Left ventricle myocardium superior (tissue), 1 donor: ENCODE results near the gene STX7. TPM values are rescaled to one million over a fixed set of nuclear protein-coding genes. Genes with fewer than 3 reads are reported as not detected.

Experiments
- ATAC-seq: fragments of 200-7000 bp; cut with Tn5 transposase; one replicate; pipeline ENCODE4 v1.9.1; 2020; ENCODE audit warnings: mild to moderate bottlenecking, moderate library complexity
- DNase-seq: peaks from one replicate; pipeline ENCODE4 v3.0.0-alpha.2; 2020
- intact Hi-C: fragments of 100-400 bp; cut with micrococcal nuclease; formaldehyde crosslinking; loops from one replicate; pipeline ENCODE4 v1.11.0; 2022
- total RNA-seq: library from RNA; stranded (reverse); fragmentation: NEBNext Ultra II Directional; extraction: Animal tissue kit (Norgen Biotek cat#: 25700); gene quantifications from one replicate; pipeline ENCODE4 v1.2.1, GENCODE V29; 2021
- donor health status: DM: no; HTN: yes; CAD: no; lungs with severe emphysema.

STX7 gene
- total RNA-seq, 1 donor from 2014 or later, result 59.0 TPM

- DNase-seq, result no peak
- intact Hi-C loops, result no loop called here
- no peak for ATAC-seq
These were observed 69.7 kb downstream of the STX7 start for GRCh38 chr6:132443206-132443605.

DNA sequence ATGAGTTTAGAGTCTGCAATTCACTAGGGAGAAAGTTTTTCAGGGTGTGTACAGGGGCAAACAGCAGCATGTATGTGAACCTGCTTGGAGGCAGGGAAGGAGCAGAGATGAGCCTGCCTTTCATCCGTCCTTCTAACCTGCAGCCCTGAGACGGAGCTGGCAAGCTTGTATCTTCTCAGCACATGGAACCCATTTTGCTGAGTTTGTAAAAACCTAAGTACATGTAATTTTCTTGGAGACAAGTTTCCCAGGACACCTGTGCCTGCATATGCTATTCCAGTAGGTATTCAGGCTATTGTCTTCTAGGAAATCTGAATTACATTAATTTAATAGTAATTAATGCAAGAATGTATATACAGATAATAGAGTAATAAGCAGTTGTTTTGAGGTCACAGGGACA, 82.8 kb downstream of the STX7 start:
- no peak for DNase-seq
- intact Hi-C loops, result no loop called here
- no peak for ATAC-seq

GRCh38 chr6:132425176-132425575, 87.7 kb downstream of the STX7 start:
- intact Hi-C loops, result no loop called here
- DNase-seq (no peak), ATAC-seq (no peak)

DNA sequence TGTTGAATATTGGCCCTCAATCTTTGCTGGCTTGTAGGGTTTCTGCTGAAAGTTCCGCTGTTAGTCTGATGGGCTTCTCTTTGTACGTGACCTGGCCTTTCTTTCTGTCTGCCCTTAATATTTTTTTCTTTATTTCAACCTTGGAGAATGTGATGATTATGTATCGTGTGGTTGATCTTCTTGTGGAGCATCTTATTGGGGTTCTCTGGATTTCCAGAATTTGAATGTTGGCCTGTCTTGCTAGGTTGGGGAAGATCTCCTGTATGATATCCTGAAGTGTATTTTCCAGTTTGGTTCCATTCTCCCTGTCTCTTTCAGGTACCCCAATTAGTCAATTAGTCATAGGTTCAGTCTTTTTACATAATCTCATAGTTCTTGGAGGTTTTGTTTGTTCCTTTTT, 89.1 kb downstream of the STX7 start:
- intact Hi-C loops, result no loop called here
- DNase-seq, result no peak
- no peak for ATAC-seq

DNA sequence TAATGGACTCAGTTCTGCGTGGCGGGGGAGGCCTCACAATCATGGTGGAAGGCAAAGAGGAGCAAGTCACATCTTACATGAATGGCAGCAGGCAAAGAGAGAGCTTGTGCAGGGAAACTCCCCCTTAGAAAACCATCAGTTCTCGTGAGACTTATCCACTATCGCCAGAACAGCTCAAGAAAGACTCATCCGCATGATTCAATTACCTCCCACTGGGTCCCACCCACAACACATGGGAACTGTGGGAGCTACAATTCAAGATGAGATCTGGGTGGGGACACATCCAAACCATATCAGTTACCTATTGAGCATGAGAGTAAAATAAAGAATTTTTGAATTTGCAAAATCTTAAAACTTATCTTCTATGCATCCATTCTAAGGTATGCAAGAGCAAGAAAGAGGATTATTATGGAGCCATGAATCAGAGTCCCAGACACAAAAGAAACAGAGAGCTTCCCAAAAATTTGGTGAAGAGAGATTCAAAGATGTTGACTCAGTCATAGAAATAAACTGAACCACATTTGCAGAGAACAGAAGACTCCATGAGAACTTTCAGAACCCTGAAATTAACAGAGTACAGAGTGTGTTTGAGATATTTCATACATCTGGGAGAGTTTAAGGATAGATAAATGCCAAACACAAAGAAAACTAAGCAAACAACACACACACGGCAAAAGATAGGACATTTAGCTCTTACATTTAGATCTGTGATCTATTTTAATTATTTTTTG, 94.5 kb downstream of the STX7 start:
- intact Hi-C loops, result no loop called here
- ATAC-seq (no peak), DNase-seq (no peak)

GRCh38 chr6:132414761-132415160, 98.2 kb downstream of the STX7 start:
- DNase-seq, result peak; percentile 36
- peak; percentile 95 for ATAC-seq
- intact Hi-C loops, result no loop called here

- ATAC-seq (no peak), DNase-seq (no peak)
- intact Hi-C loops, result no loop called here
These were observed 98.6 kb downstream of the STX7 start for GRCh38 chr6:132414322-132414721.

GRCh38 chr6:132413499-132413802, 99.5 kb downstream of the STX7 start:
- ATAC-seq, result no peak

DNA sequence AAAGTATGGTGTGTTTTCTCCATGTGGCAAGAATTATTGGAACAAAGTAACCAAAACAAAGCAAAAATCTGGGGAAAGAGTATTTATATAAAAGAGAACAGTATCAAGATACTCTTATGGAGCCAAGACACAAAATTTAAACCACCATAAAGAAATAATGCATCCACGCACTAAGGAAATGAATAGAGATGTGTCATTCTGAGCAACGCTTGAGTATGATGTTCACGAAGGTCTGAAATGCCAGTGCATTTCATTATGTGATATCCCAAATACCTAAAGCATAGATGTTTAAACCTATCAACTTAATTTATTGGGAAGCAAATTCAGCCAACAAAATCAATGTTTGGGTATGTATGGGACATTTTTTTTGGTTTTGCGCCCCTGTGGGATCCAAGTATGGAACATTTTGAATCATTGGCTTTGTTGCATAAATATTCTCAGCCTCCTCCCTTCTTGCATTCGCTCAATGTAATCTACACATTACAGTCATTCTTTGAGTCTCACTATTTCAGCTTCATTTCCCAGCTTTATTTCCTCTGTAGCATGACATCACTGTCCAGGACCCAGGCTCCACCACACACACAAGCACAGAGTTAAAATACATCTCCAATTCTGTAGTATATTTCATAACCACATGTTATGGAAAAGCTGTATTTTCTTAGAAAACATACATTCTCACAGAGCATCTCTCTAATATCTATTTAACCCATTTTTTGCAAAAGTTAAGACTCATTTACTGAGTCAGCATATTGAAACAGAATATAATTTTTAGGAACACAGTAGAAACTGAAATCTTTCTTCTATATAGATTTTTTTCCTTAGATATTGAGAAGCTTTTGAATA, 100.0 kb downstream of the STX7 start:
- DNase-seq, result no peak
- intact Hi-C loops, result no loop called here
- no peak for ATAC-seq

More at GRCh38 chr6:132413499-132413802, 99.5 kb downstream of the STX7 start:
- intact Hi-C loops, result no loop called here
- no peak for DNase-seq

DNA sequence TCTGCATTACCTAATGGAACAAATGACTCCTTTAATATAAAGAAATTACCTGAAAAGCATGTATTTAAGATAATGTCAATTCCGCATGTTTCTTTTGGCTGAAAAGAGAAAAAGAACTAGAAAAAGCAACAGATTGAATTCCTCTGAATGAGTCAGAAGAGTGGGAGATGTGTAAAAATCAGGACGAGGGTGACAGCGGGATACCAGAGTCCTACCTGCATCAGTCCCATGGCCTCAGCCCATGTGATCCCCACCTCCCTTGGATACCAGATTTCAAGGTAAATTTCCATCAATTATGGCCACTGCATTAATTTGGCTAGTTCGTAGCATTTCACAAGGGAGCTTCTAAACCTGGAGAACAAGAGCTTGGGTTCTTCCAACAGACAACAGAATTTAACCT, 101.6 kb downstream of the STX7 start:
- ATAC-seq (no peak), DNase-seq (no peak)
- intact Hi-C loops, result no loop called here

DNA sequence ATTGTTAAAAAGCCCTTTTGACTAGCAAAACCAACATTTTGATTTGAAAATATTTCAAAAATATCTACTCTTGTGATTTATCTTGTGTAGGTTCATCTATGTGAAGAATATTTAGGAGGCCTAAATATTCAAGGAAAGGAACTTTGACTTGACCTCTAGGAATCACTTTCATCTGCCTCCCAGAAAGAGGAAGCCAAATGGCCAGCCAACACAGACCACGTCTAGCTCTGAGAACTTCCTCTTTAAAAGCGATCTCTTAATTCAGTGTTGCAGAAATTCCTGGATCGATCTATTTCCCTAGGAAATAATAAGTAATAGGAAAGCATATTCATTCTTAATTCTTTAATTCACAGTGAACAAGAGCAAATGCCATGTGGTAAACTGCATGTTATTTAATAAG, 102.1 kb downstream of the STX7 start:
- intact Hi-C loops, result no loop called here
- ATAC-seq, result no peak
- no peak for DNase-seq

DNA sequence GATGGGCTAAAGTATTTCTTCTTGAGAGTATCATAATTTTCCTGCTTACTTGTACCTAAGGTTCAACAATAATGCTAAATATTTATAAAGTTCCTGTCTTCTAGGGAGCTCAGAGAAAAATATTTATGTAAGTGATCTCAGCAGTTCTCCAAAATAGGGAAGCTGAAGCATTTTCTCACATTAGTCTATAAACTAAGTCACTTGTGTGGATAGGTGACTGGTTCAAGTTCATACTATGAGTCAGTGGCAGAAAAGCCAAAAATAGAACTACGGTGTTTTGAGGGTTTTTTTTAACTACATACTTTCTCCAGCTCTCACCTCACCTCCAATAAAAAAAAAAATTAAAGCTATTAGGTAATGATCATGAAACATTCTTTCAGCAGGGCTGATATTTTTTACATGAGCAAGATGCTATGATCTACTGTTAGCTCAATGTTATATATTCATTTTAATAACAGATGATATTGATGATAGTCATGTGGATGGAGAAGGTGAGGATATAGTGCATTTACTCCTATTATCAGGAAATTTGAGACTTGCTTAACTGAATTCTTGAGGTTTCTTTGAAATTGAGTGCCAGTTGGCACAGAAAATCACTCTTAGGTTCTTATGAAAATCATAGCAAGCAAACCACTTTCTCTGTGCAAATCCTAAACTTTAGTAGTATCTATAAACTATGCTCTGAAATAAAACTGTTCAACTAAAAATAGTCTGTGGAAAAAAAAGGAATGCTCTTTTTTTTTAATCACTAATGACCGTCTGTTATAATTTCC, 107.6 kb downstream of the STX7 start:
- intact Hi-C loops, result no loop called here
- ATAC-seq (no peak), DNase-seq (no peak)

- DNase-seq (no peak), ATAC-seq (no peak)
- intact Hi-C loops, result no loop called here
These were observed 108.2 kb downstream of the STX7 start for GRCh38 chr6:132404736-132405135.

DNA sequence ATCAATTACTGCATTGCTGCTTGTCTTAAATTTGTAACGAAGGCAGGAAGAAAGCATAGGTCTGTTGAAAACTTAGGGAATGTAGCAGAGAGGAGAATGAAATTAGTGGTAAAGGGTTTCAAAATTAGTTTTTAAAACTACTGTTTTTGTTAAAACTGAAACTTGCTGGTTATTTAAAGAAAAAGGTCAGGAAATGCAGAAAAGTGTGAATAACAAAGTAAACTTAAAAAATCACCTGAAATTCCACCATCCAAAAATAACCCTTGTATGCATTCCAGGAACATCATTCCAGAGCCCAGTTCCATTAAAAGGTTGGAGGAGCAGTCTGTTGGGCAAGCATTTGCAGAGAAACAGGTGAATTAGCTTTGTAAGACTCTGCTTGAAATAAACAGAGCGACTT, 108.6 kb downstream of the STX7 start:
- intact Hi-C loops, result no loop called here
- no peak for DNase-seq
- no peak for ATAC-seq

DNA sequence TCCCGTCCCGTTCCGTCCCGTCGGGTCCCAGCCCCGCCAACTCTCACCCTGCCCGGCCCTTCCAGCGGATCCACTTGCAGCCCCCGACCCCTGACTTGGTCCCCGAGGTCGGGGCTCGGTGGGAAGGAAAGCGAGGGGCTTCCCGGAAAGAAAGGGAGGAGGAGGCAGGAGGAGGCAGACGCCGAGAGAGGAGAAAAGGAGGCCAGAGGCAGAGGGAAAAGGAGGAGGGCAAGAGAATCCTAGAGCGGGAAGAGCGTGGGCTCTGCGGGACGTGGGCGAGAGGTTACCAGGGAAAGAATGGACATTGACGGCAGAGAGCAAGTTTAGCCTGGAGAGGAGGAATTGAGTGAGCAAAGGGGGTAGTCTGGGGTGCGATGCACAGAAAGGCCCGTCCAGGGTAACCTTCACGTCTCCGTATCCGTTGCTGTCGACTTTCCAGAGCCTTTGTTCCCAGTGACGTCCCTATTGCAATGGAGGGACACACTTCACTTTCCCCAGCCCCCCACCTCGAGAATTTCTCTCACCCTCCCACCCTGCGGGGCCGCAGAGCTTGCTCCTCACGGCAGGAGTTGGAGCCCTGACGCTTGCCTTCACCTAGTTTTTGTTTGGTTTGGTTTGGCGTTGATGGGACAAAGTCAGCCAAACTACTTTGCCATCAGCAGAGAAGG, 111.2 kb downstream of the STX7 start:
- DNase-seq (no peak), ATAC-seq (peak; percentile 29)
- intact Hi-C loops, result no loop called here

GRCh38 chr6:132400883-132401617, 111.9 kb downstream of the STX7 start, which contains the start of gene MOXD1:
TSS of gene MOXD1 (minus strand) at chr6:132401475. CDS start at chr6:132401426, 49 bp downstream.
- ATAC-seq (peak; percentile 98), DNase-seq (peak; percentile 71)
- intact Hi-C loops, result no loop called here

GRCh38 chr6:132400555-132400882, 112.4 kb downstream of the STX7 start:
- intact Hi-C loops, result no loop called here
- ATAC-seq (peak; percentile 69), DNase-seq (no peak)

DNA sequence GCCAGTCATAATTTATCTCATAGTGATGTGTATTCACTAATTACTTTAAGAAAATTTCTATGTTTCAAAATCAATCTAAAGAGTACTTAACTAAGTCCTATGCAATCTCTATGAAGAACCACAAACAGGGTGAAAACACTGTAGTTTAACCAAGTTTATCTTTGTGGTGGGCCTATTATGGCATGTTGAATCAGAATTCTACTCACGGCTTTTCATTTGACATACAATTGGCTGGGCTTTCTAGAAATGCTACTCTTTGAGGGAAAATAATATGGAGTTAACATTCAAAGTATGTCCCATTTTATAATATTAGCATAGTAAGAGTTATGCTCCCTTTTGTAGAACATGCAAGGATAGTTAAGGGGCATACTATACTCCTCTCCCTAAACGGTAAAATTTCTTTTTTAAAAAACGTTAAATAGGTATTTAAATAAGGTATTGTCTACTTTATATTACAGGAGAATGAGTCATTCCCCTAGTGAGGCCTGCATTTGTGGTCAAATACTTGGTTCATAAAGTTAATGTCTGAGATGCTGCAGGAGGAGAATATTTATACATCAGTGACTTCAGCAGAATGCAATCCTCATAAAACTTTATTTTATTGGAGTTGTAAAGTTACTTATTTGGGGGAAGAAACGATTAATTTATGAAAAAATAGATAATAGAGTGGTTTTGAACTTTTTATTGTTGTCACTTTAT, 113.4 kb downstream of the STX7 start:
- ATAC-seq (no peak), DNase-seq (no peak)
- intact Hi-C loops, result no loop called here
